ENCODE measurements around the gene NTSR1.

The NTSR1 gene

DNA sequence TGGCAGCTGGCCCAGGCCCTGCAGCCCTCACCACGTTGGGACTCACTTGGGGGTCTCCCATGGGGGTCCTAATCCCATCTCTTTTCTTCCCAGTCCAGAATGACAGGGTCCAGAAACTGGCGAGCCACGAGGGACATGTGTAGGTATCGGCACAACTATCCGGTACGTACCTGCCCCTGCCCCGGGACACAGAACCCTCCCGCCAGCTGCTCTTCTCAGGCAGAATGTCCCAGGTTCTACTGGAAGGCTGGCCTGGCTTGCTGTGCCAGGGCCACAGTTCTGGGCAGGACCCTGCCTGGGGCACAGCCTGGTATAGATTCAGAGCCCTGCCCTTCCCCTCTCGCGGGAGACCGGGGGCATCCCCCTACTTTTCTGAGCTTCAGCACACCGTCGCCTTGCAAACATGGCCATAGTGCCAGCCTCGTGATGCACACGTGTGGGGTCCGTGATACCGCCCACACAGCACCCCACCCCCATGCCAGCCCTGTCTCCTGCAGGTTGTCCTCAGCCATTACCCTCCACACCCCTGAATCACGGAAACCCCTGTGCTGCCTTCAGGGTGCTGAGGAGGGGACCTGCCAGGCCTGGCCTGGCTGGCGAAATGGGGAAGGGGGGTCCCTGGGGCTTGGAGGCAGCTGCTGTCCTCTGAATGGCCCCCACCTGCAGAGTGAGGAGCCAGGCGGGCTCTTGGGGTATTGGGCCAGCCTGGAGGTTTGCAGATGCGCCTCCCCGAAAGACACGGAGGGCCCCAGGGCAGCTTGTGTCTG is 99.0 kb downstream of the NTSR1 start:
- no peak for DNase-seq (ENCODE audit: low read depth)
- TF ChIP-seq, protein P1, sequence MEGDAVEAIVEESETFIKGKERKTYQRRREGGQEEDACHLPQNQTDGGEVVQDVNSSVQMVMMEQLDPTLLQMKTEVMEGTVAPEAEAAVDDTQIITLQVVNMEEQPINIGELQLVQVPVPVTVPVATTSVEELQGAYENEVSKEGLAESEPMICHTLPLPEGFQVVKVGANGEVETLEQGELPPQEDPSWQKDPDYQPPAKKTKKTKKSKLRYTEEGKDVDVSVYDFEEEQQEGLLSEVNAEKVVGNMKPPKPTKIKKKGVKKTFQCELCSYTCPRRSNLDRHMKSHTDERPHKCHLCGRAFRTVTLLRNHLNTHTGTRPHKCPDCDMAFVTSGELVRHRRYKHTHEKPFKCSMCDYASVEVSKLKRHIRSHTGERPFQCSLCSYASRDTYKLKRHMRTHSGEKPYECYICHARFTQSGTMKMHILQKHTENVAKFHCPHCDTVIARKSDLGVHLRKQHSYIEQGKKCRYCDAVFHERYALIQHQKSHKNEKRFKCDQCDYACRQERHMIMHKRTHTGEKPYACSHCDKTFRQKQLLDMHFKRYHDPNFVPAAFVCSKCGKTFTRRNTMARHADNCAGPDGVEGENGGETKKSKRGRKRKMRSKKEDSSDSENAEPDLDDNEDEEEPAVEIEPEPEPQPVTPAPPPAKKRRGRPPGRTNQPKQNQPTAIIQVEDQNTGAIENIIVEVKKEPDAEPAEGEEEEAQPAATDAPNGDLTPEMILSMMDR (IDR thresholded peaks at IDR 0.05; ENCODE audit: insufficient read depth, low read depth, low read length, missing control alignments), result no peak
- H3K4me3 ChIP-seq (ENCODE audit: low read depth, low read length), result no peak overlapping the region

DNA sequence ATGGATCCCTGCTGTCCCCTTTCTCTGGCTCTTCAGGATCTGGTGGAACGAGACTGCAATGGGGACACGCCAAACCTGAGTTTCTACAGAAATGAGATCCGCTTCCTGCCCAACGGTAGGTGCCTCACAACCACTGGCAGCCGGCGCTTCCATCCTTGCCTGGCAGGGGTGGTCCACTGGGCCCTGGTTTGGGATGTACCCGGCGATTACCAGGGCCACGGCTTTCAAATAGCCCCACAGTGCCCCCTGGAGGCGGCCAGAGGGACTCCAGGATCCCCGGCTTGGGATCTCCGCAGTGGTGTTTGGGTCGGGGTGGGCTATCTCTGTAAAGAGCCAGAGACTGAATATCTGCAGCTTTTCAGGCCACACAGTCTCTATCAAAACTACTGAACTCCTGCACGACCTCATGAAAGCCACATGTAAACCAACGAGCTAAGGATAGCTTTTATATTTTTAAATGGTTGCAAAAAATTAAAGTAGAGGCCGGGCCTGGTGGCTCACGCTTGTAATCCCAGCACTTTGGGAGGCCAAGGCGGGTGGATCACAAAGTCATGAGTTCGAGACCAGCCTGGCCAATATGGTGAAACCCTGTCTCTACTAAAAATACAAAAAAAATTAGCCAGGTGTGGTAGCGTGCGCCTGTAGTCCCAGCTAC is 99.7 kb downstream of the NTSR1 start:
- TF ChIP-seq, protein P1 (IDR thresholded peaks at IDR 0.05; ENCODE audit: insufficient read depth, low read depth, low read length, missing control alignments), result peak; percentile 87
- peak; percentile 66 for DNase-seq (ENCODE audit: low read depth)
- no peak overlapping the region for H3K4me3 ChIP-seq (ENCODE audit: low read depth, low read length)

DNA sequence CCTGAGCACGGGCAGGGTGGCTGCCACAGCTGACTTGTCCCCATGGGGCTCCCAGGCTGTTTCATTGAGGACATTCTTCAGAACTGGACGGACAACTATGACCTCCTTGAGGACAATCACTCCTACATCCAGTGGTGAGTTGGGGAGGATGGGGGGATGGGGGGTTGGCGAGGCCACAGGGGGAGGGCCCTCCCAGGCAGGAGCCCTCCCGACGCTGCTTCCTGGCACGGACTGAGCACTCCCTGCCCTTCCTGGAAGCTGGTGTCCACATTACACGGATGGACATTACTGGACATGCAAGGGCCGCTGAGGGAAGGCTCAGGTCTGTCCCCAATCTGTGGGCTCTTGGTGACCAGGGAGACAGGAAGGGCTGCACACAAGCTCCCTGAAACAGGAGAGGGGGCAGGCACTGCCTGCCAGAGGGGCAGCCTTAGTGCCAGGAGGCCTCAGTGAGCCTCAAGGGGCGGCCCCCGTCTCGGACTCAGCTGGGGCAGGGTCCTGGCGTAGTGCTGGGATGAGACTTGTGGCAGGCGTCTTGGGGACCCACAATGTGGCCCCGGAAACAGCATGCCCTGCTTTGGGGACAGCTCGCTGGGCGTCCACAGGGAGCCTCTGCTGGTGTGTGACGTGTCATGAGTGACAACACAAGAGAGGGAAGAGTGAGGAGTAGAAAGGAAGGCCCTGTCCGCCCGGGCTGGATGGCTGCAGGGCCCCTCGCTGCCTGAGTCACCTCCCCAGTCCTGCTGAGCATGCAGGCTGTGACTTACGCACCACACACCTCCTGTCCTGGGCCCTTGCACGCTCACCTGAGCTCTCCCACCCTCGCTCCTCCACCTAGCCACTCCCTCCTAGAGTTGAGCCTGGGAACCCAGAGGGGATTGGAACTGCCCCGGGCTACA is 101.1 kb downstream of the NTSR1 start:
- DNase-seq (ENCODE audit: low read depth), result no peak
- TF ChIP-seq, protein P1 (IDR thresholded peaks at IDR 0.05; ENCODE audit: insufficient read depth, low read depth, low read length, missing control alignments), result no peak
- no peak overlapping the region for H3K4me3 ChIP-seq (ENCODE audit: low read depth, low read length)

DNA sequence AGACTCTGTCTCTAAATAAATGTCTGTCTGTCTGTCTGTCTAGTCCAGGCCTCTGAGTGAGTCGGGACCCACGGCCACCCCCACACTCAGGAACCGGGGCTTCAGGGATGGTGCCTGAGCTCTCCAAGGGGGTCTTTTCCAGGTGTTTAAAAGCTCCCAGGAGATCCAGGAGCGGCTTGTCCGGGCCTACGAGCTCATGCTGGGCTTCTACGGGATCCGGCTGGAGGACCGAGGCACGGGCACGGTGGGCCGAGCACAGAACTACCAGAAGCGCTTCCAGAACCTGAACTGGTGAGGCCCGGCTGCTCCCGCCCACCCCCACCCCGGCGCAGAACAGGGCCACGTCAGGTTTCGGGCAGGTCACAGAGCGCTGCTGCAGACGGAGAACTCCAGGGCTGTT is 102.7 kb downstream of the NTSR1 start:
- H3K4me3 ChIP-seq (ENCODE audit: low read depth, low read length), result no peak overlapping the region
- TF ChIP-seq, protein P1 (IDR thresholded peaks at IDR 0.05; ENCODE audit: insufficient read depth, low read depth, low read length, missing control alignments), result no peak
- DNase-seq (ENCODE audit: low read depth), result no peak

DNA sequence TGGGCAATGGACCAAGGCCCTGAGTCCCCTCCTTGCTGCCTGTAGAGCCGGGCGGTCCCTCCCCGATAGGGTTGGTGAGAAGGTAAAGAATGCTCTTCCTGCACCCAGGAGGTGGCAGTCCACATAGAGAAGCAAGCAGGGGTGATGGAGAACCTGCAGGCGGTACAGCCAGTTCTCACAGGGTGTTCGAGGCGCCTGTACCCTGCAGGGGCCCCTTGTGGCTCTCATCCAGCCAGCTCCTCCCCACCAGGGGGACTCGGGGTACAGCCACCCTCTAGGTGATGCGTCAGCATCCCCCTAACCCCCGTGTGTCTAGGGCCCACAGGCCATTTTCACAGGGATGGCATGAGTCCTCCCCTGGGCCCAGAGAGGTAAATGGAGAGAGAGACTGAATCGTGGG is 103.1 kb downstream of the NTSR1 start:
- TF ChIP-seq, protein P1 (IDR thresholded peaks at IDR 0.05; ENCODE audit: insufficient read depth, low read depth, low read length, missing control alignments), result no peak
- no peak for DNase-seq (ENCODE audit: low read depth)
- H3K4me3 ChIP-seq (ENCODE audit: low read depth, low read length), result no peak overlapping the region
